GM12878 (cell line): ENCODE data around the gene PRORP. TPM values are rescaled to one million over a fixed set of nuclear protein-coding genes. Genes with fewer than 3 reads are reported as not detected.

ENCODE experiments used
- ATAC-seq: fragments of 200-7000 bp; cut with Tn5 transposase; 3 replicates; pipeline ENCODE4 v1.9.1; 2020; ENCODE audit warnings: mild to moderate bottlenecking, moderate library complexity
- BruUV-seq: library from RNA; stranded (reverse); fragments of 400-500 nt; replicated peaks from 2 replicates; lab custom pipeline; 2021; lab: Mats Ljungman, UMichigan
- CTCF ChIA-PET: fragments of 300-600 bp; sonication (Branson Sonifier 250); formaldehyde crosslinking; extraction: SDS; loops from one replicate; lab custom pipeline; 2021; ENCODE audit warnings: inconsistent platforms; lab: Yijun Ruan, JAX
- POLR2A ChIA-PET: fragments of 350-600 bp; formaldehyde crosslinking; extraction: SDS; loops from one replicate; lab custom pipeline; 2021; ENCODE audit warnings: inconsistent platforms; lab: Charles Lee
- RAD21 ChIA-PET: fragments of 300-600 bp; sonication (Branson Sonifier 250); formaldehyde crosslinking; loops from one replicate; lab custom pipeline; 2023; ENCODE audit warnings: antibody characterized with exemption; ENCODE audit not compliant: unreplicated experiment; lab: Charles Lee
- SMC1A ChIA-PET: fragments of 300-600 bp; sonication (Branson Sonifier 250); formaldehyde crosslinking; loops from one replicate; lab custom pipeline; 2023; ENCODE audit not compliant: unreplicated experiment, uncharacterized antibody; lab: Charles Lee
- DNase-seq: peaks from one replicate; pipeline ENCODE4 v3.0.0-alpha.2; 2011; ENCODE audit warnings: low read depth, low spot score
- FAIRE-seq: peaks from 3 replicates; lab custom pipeline; 2011; peaks lifted over from hg19 to GRCh38; lab: Jason Lieb, UNC
- H2AFZ ChIP-seq: 2 replicates; pipeline ENCODE4 v1.6.0; 2011; ENCODE audit warnings: low read depth, low read length, control low read depth; ENCODE audit not compliant: control insufficient read depth
- H3K27ac ChIP-seq: 2 replicates; pipeline ENCODE4 v1.5.1; 2011; ENCODE audit warnings: control low read depth; ENCODE audit not compliant: control insufficient read depth, insufficient read depth
- H3K27me3 ChIP-seq, 2 experiments: replicated peaks in 1 of 2; 2 replicates each; pipeline versions ENCODE4 v1.6.0 to v1.6.1; 2011; ENCODE audit warnings: low read length in 1 of 2; ENCODE audit not compliant: control insufficient read depth in 2 of 2, insufficient read depth in 2 of 2
- H3K36me3 ChIP-seq, 2 experiments: 2 replicates each; pipeline ENCODE4 v1.5.1; 2011; ENCODE audit warnings: low read length in 1 of 2; ENCODE audit not compliant: control insufficient read depth in 2 of 2, insufficient read depth in 2 of 2
- H3K4me1 ChIP-seq: 2 replicates; pipeline ENCODE4 v1.6.1; 2011; ENCODE audit warnings: mild to moderate bottlenecking, low read length, moderate library complexity, mixed read lengths; ENCODE audit not compliant: control insufficient read depth, insufficient read depth
- H3K4me2 ChIP-seq: 2 replicates; pipeline ENCODE4 v1.6.0; 2011; ENCODE audit warnings: control low read depth; ENCODE audit not compliant: control insufficient read depth, insufficient read depth
- H3K4me3 ChIP-seq: fragments of 200-600 bp; sonication (generic); 2 replicates; pipeline ENCODE4 v1.5.1; 2016
- H3K79me2 ChIP-seq: 2 replicates; pipeline ENCODE4 v1.6.0; 2011; ENCODE audit warnings: low read length; ENCODE audit not compliant: control insufficient read depth, insufficient read depth
- H3K9ac ChIP-seq: 2 replicates; pipeline ENCODE4 v1.8.0; 2011; ENCODE audit warnings: low read length, control low read depth, mixed read lengths; ENCODE audit not compliant: control insufficient read depth, insufficient read depth
- H3K9me3 ChIP-seq: replicated peaks from 3 replicates; pipeline ENCODE4 v1.5.1; 2011; ENCODE audit warnings: mild to moderate bottlenecking, low read length; ENCODE audit not compliant: control insufficient read depth, insufficient read depth
- H4K20me1 ChIP-seq: 2 replicates; pipeline ENCODE4 v1.6.0; 2011; ENCODE audit not compliant: control insufficient read depth, insufficient read depth
- ASH2L ChIP-seq: fragments of 300-600, 200-600 bp; sonication (generic); IDR thresholded peaks from 2 replicates; pipeline ENCODE4 v1.6.1; 2017; ENCODE audit warnings: low read depth, mild to moderate bottlenecking, borderline replicate concordance
- BCLAF1 ChIP-seq: fragments of 450-650 bp; IDR thresholded peaks from 2 replicates; pipeline ENCODE4 v1.6.1; 2017; ENCODE audit warnings: antibody characterized with exemption, mild to moderate bottlenecking, moderate library complexity
- CEBPB ChIP-seq, 2 experiments: fragments of 150-350 bp in 1 of 2; IDR thresholded peaks; 2 replicates each; pipeline ENCODE4 v1.6.1; 2012 to 2014; ENCODE audit warnings: low read depth in 2 of 2, low read length in 2 of 2, borderline replicate concordance in 1 of 2, inconsistent platforms in 1 of 2
- CREB1 ChIP-seq: IDR thresholded peaks from 2 replicates; pipeline ENCODE4 v1.6.1; 2012; ENCODE audit warnings: low read depth, mild to moderate bottlenecking, inconsistent platforms
- DPF2 ChIP-seq: fragments of 450-650 bp; IDR thresholded peaks from 2 replicates; pipeline ENCODE4 v1.6.1; 2017; ENCODE audit warnings: mild to moderate bottlenecking
- EZH2 ChIP-seq: IDR thresholded peaks from 2 replicates; pipeline ENCODE4 v1.6.1; 2012; ENCODE audit warnings: low read depth, mild to moderate bottlenecking, control low read depth, inconsistent platforms, low read length, borderline replicate concordance; ENCODE audit not compliant: control insufficient read depth
- HDGF ChIP-seq: fragments of 450-650 bp; IDR thresholded peaks from 2 replicates; pipeline ENCODE4 v1.6.1; 2016; ENCODE audit warnings: antibody characterized with exemption
- IKZF2 ChIP-seq, 2 experiments: fragments of 450-650 bp; IDR thresholded peaks; 2 replicates each; pipeline ENCODE4 v1.6.1; 2017; ENCODE audit warnings: mild to moderate bottlenecking in 2 of 2, moderate library complexity in 2 of 2
- IRF5 ChIP-seq: fragments of 450-650 bp; IDR thresholded peaks from 2 replicates; pipeline ENCODE4 v1.6.1; 2017; ENCODE audit warnings: borderline replicate concordance
- NBN ChIP-seq: fragments of 450-650 bp; IDR thresholded peaks from 2 replicates; pipeline ENCODE4 v1.6.1; 2016
- NFIC ChIP-seq: IDR thresholded peaks from 2 replicates; pipeline ENCODE4 v1.6.1; 2012; ENCODE audit warnings: low read depth, mild to moderate bottlenecking, inconsistent platforms, low read length, moderate library complexity
- RELA ChIP-seq: fragments of 450-650 bp; IDR thresholded peaks from 2 replicates; pipeline ENCODE4 v1.8.0; 2014; ENCODE audit warnings: borderline replicate concordance; ENCODE audit not compliant: partially characterized antibody
- RELB ChIP-seq: fragments of 450-650 bp; IDR thresholded peaks from 2 replicates; pipeline ENCODE4 v1.6.1; 2017; ENCODE audit warnings: low read depth, mild to moderate bottlenecking, moderate library complexity
- RUNX3 ChIP-seq: IDR thresholded peaks from 2 replicates; pipeline ENCODE4 v1.6.1; 2012; ENCODE audit warnings: low read length, inconsistent platforms
- TARDBP ChIP-seq: IDR thresholded peaks from 2 replicates; pipeline ENCODE4 v1.6.1; 2016; ENCODE audit warnings: borderline replicate concordance
- USF1 ChIP-seq: IDR thresholded peaks from 2 replicates; pipeline ENCODE4 v1.6.1; 2011; ENCODE audit warnings: borderline replicate concordance, low read depth, mild to moderate bottlenecking, moderate library complexity, mixed read lengths, low read length; ENCODE audit not compliant: insufficient read depth; ENCODE audit errors: extremely low read length
- WGBS: methylation state at CpG from one replicate; pipeline ENCODE4 v1.1.6; 2016; ENCODE audit warnings: low lambda C conversion rate; ENCODE audit not compliant: insufficient replicate concordance, insufficient coverage; ENCODE audit errors: missing lambda C conversion rate; 5-methylcytosine and 5-hydroxymethylcytosine counted together
- in situ Hi-C: fragments of 300-500 bp; cut with MboI; formaldehyde crosslinking; loops from 9 replicates; pipeline ENCODE4 v1.14.3; 2018; ENCODE audit warnings: mixed read lengths
- intact Hi-C: fragments of 100-400 bp; cut with micrococcal nuclease; formaldehyde crosslinking; loops from one replicate; pipeline ENCODE4 v1.14.2; 2022; ENCODE audit not compliant: unreplicated experiment
- polyA plus RNA-seq, 11 experiments: library from polyadenylated mRNA; depleted of rRNA in 4 of 11; unstranded in 6 of 11; stranded (reverse) in 5 of 11; fragments of >200 nt; fragmentation: Nextera tagmentation in 4 of 11; fragmentation: Illumina TruSeq in 1 of 11; extraction: Ambion mirVana in 4 of 11; extraction: Trizol in 1 of 11; gene quantifications; 1 replicate in 1 of 11; 2 replicates in 10 of 11; pipeline versions ENCODE4 v1.2.1 to v1.2.3, GENCODE V29; 2011 to 2016; ENCODE audit warnings: inconsistent platforms in 2 of 11, missing spikeins in 2 of 11, low read depth in 1 of 11
- total RNA-seq, 4 experiments: library from RNA; depleted of rRNA in 3 of 4; stranded (reverse); fragments of >200 nt in 3 of 4; fragmentation: Illumina TruSeq in 1 of 4; extraction: Trizol in 1 of 4; gene quantifications; 2 replicates each; pipeline versions ENCODE4 v1.2.1 to v1.2.3, GENCODE V29; 2013 to 2021

The PRORP gene
- total and polyA plus RNA-seq, 10 of the 15 experiments (the other 5 are each of a cell fraction or from before 2014, with no cell fraction given): 38.8 to 61.3 (median 46.7) TPM

GRCh38 chr14:35154016-35154415 lies 31.7 kb downstream of the PRORP start (continued):
- TF ChIP-seq EZH2 (no peak), BCLAF1 (no peak), IRF5 (no peak), ASH2L (no peak), NBN (no peak)

GRCh38 chr14:35155962-35156361 lies 33.6 kb downstream of the PRORP start:
- Histone ChIP-seq H3K79me2 (peaks cover 1% of the 10 kb centered on the region), H3K27ac (peak overlapping the region; percentile 45), H3K9me3 (no peaks in the 10 kb centered on the region), H3K27me3 (no peaks in the 10 kb centered on the region), H3K4me3 (peak overlapping the region; percentile 20; the same call in 1 of the 2 replicates), H3K36me3 (0 out of 4 replicates have a peak, but pooled peaks cover 1 to 6% of the 10 kb centered on the region in 2 experiments), H3K4me1 (peaks cover 15% of the 10 kb centered on the region), H2AFZ (no peak overlapping the region), H3K9ac (no peak overlapping the region; the same call in 1 of the 2 replicates), H3K4me2 (peak overlapping the region; percentile 51), H4K20me1 (no peaks in the 10 kb centered on the region)
- in situ Hi-C loops (no loop called here), intact Hi-C loops (no loop called here)
- ChIA-PET SMC1A (interaction anchor here (0.9 to 5.9 kb wide), 9 partner anchors 10 to 364 kb away, joined by 3 to 41 read pairs (median 5); partner anchors contain the start of gene NFKBIA), RAD21 (interaction anchor here (0.6 to 2.7 kb wide), 7 partner anchors 9 to 250 kb away, joined by 3 to 10 read pairs (median 5); partner anchors contain the start of gene NFKBIA), POLR2A (interaction anchor here (1.3 kb wide), 1 partner anchor 672 kb away, joined by 4 read pairs; no protein-coding TSS in a partner anchor), CTCF (interaction anchor here (0.6 to 3.4 kb wide), 7 partner anchors 14 to 258 kb away, joined by 3 to 28 read pairs (median 4); partner anchors contain the start of gene NFKBIA)
- BruUV-seq: TSS peak; percentile 49
- no peak for DNase-seq
- 0% methylated on average over 1 of the region's 1 CpG for WGBS
- ATAC-seq: peak; percentile 77
- FAIRE-seq: peak; percentile 71
- no peak for TF ChIP-seq HDGF
- 0 out of 2 replicates have a peak, but pooled peaks have one; percentile 35 for TF ChIP-seq NFIC
- no peak for TF ChIP-seq CREB1
- no peak for TF ChIP-seq TARDBP
- TF ChIP-seq RELB: peak; percentile 75; the same call in 1 of the 2 replicates
- 0 out of 2 replicates have a peak, but pooled peaks have one; percentile 30 for TF ChIP-seq DPF2
- peak; percentile 26; the same call in 1 of the 2 replicates for TF ChIP-seq NBN
- TF ChIP-seq RUNX3: peak; percentile 49; the same call in 1 of the 2 replicates
- TF ChIP-seq USF1: no peak
- TF ChIP-seq IKZF2 (IDR thresholded peaks at IDR 0.05): peak; percentile 56 to 61; a peak in 3 of 4 replicates
- TF ChIP-seq RELA: peak; percentile 59
- TF ChIP-seq CEBPB (IDR thresholded peaks at IDR 0.05; ENCODE audit: borderline replicate concordance in 1 of 2, low read depth in 2 of 2, low read length in 2 of 2): no peak
